Heart right ventricle (tissue), 16 donors: ENCODE results near the gene CARHSP1. TPM values are rescaled to one million over a fixed set of nuclear protein-coding genes. Genes with fewer than 3 reads are reported as not detected.

Experiments used
- ATAC-seq, 8 donors: fragments of 200-7000 bp; cut with Tn5 transposase; one replicate each; pipeline ENCODE4 v1.9.1; 2020; ENCODE audit warnings: mild to moderate bottlenecking in 8 of 8, moderate library complexity in 8 of 8, moderate number of reproducible peaks in 1 of 8
- DNase-seq, 2 donors: peaks; one replicate each; pipeline ENCODE4 v3.0.0-alpha.2; 2020
- H3K27ac ChIP-seq, 10 donors: fragments of 200-600 bp; sonication (generic) in 2 of 10; one replicate each; pipeline versions ENCODE4 v1.5.0 to v1.8.0; 2020 to 2022; ENCODE audit warnings: mild to moderate bottlenecking in 3 of 10
- H3K27me3 ChIP-seq, 7 donors: fragments of 200-600 bp; one replicate each; pipeline ENCODE4 v1.8.0; 2021 to 2022; ENCODE audit warnings: mild to moderate bottlenecking in 2 of 7
- H3K36me3 ChIP-seq, 9 donors: fragments of 200-600 bp; sonication (generic) in 1 of 9; one replicate each; pipeline versions ENCODE4 v1.5.0 to v1.8.0; 2020 to 2022; ENCODE audit warnings: mild to moderate bottlenecking in 2 of 9
- H3K4me1 ChIP-seq, 9 donors: fragments of 200-600 bp; sonication (generic) in 1 of 9; one replicate each; pipeline versions ENCODE4 v1.5.0 to v1.8.0; 2020 to 2022; ENCODE audit warnings: mild to moderate bottlenecking in 4 of 9
- H3K4me3 ChIP-seq, 10 donors: fragments of 200-600 bp; sonication (generic) in 2 of 10; one replicate each; pipeline versions ENCODE4 v1.5.0 to v1.8.0; 2020 to 2022; ENCODE audit warnings: mild to moderate bottlenecking in 7 of 10, moderate library complexity in 2 of 10
- H3K9me3 ChIP-seq, 11 donors: fragments of 200-600 bp in 10 of 11; sonication (generic) in 2 of 11; one replicate each; pipeline versions ENCODE4 v1.5.0 to v1.8.0; 2013 to 2022; ENCODE audit warnings: mild to moderate bottlenecking in 2 of 11, control low read depth in 1 of 11, moderate library complexity in 1 of 11
- WGBS, 2 donors: extraction: QIAGEN DNeasy Blood & Tissue Kit; methylation state at CpG; one replicate each; pipeline ENCODE4 v1.1.7; 2013; ENCODE audit warnings: inconsistent platforms in 1 of 2; 5-methylcytosine and 5-hydroxymethylcytosine counted together
- intact Hi-C, 10 donors: fragments of 100-400 bp; cut with DNase I; formaldehyde crosslinking; loops; one replicate each; pipeline versions ENCODE4 v1.11.1 to v1.14.2; 2022
- polyA plus RNA-seq, 2 donors: library from polyadenylated mRNA; stranded (reverse); fragments of 200-250 nt; gene quantifications; one replicate each; pipeline ENCODE4 v1.2.3, GENCODE V29; 2013
- total RNA-seq, 10 donors: library from RNA; stranded (reverse); fragmentation: NEBNext Ultra II Directional in 3 of 10; extraction: Animal tissue kit (Norgen Biotek cat#: 25700) in 3 of 10; gene quantifications; one replicate each; pipeline versions ENCODE4 v1.2.1 to v1.2.4, GENCODE V29; 2021 to 2023
- TF ChIP-seq, protein P1 (sequence below), 9 donors: fragments of 200-600 bp; sonication (generic) in 2 of 9; IDR thresholded peaks; one replicate each; pipeline versions ENCODE4 v1.5.0 to v1.8.0; 2021 to 2022; ENCODE audit warnings: antibody characterized with exemption in 9 of 9, mild to moderate bottlenecking in 5 of 9, moderate library complexity in 1 of 9
- donor health status: Arrhythmogenic right ventricular cardiomyopathy.
- donor health status: ischemic (EF 13 %, LVEDD 7.1; RV severe dilation, severe dysfunction).
- donor health status: healthy with polysubstance abuse.
- donor health status: DM: no; HTN: yes; CAD: no.
- donor health status: DM: no; HTN: no; CAD: no.
- donor health status: ischemic (EF 25% LVEDD 6.9; RV normal size, moderate dysfunction).
- donor health status: ischemic (EF 25% LVEDD 5.7; RV mildly dilated, moderate dysfunction).
- donor health status: healthy.
- donor health status: DM: yes; HTN: yes; CAD: no.
- donor health status: Ischemic cardiomyopathy.
- donor health status: ischemic (EF 35%, LVEDD 5.7; RV mildly dilated, moderate dysfunction).
- donor health status: nonischemic (EF 11% LVEDD 7.7; RV severe dilation, severe dysfunction).
- donor health status: DM: yes; HTN: yes; CAD: no.
- donor health status: PGD.
- donor health status: ischemic (EF 29% LVEDD 5.4; RV normal size, mild dysfunction).
- donor health status: nonischemic (EF 23%, LVEDD 6.1; RV moderate dilation, normal function).

The CARHSP1 gene
- total and polyA plus RNA-seq, 12 donors: 12.7 to 76.3 (median 28.8) TPM

DNA sequence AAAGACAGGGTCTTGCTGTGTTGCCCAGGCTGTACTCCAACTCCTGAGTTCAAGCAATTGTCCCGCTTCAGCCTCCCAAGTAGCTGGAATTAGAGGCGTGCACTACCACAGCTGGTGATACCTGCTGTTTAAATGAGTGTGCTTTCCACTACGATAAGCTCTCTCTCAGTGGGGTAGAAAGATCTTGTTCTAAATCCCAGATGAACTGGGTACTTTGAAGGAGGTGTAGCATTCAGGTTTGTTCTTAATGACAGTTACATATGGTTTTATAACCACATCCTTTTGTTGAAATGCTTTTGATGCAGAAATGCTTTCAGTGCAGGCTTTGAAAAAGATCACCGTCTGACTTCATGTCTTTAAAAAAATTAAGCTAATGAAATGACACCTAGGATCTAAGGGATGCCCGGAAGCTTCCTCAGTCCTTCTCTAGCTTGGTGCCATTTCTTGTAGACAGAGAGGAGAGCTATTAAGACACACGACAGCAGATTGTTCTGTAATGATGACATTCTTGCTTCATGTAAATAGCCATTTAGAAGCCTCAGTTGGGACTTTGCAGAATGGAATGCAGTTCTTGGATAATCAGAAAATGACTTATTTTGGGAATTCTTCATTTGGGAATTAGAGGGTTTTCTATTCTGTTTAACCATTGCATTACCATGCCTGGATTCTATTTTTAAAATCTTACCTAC lies 51.7 kb downstream of the CARHSP1 start:
- DNase-seq: no peak
- TF ChIP-seq, protein P1, sequence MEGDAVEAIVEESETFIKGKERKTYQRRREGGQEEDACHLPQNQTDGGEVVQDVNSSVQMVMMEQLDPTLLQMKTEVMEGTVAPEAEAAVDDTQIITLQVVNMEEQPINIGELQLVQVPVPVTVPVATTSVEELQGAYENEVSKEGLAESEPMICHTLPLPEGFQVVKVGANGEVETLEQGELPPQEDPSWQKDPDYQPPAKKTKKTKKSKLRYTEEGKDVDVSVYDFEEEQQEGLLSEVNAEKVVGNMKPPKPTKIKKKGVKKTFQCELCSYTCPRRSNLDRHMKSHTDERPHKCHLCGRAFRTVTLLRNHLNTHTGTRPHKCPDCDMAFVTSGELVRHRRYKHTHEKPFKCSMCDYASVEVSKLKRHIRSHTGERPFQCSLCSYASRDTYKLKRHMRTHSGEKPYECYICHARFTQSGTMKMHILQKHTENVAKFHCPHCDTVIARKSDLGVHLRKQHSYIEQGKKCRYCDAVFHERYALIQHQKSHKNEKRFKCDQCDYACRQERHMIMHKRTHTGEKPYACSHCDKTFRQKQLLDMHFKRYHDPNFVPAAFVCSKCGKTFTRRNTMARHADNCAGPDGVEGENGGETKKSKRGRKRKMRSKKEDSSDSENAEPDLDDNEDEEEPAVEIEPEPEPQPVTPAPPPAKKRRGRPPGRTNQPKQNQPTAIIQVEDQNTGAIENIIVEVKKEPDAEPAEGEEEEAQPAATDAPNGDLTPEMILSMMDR (IDR thresholded peaks at IDR 0.05): no peak
- Histone ChIP-seq H3K9me3 (no peaks in the 10 kb centered on the region), H3K36me3 (peaks cover 0 to 100% (median 62%) of the 10 kb centered on the region in 9 donors), H3K27me3 (no peaks in the 10 kb centered on the region), H3K4me1 (peaks cover 0 to 21% (median 0%) of the 10 kb centered on the region in 9 donors), H3K27ac (no peak overlapping the region), H3K4me3 (no peak overlapping the region)
- no peak for ATAC-seq
- intact Hi-C loops: no loop called here
- WGBS, 2 donors: 73 to 87% methylated on average over 6 of the region's 6 CpGs

DNA sequence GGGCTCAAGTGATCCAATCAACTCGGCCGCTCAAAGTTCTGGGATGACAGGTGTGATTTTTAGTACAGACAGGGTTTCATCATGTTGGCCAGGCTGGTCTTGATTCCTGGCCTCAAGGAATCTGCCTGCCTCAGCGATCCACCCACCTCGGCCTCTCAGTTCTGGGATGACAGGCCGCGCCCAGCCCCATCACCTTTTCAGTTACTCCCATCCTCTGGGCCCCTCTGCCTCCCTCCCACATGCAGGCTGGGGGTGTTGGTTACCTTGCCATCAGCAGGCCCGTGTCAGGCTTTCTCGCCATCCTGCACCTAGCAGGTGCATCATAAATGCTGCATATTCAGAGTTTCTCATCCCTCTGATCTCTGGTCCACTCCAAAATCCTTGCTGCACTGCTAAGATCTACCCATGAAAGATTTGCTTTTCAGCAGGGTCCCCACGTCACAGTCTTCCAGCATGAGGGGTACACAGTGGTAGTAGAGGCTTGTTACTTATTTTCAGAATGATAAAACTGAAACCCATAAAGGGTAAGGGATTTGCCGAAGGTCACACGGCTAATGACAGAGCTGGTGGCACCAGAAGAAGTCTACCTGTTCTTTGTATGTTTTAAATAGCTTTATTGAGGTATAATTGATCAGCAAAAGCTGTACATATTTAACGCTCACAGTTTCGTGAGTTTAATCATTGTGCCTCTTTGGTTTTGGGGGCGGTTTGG lies 54.6 kb downstream of the CARHSP1 start:
- ATAC-seq (no peak), DNase-seq (no peak)
- H3K36me3 ChIP-seq: peaks cover 0 to 100% (median 65%) of the 10 kb centered on the region in 9 donors
- no peak overlapping the region for H3K27ac ChIP-seq
- H3K27me3 ChIP-seq: no peaks in the 10 kb centered on the region
- TF ChIP-seq, protein P1 (IDR thresholded peaks at IDR 0.05): no peak
- H3K9me3 ChIP-seq: no peaks in the 10 kb centered on the region
- 96 to 97% methylated on average over 14 of the region's 14 CpGs for WGBS, 2 donors
- intact Hi-C loops: no loop called here
- H3K4me3 ChIP-seq: no peak overlapping the region
- H3K4me1 ChIP-seq: peaks cover 0 to 13% (median 0%) of the 10 kb centered on the region in 9 donors

DNA sequence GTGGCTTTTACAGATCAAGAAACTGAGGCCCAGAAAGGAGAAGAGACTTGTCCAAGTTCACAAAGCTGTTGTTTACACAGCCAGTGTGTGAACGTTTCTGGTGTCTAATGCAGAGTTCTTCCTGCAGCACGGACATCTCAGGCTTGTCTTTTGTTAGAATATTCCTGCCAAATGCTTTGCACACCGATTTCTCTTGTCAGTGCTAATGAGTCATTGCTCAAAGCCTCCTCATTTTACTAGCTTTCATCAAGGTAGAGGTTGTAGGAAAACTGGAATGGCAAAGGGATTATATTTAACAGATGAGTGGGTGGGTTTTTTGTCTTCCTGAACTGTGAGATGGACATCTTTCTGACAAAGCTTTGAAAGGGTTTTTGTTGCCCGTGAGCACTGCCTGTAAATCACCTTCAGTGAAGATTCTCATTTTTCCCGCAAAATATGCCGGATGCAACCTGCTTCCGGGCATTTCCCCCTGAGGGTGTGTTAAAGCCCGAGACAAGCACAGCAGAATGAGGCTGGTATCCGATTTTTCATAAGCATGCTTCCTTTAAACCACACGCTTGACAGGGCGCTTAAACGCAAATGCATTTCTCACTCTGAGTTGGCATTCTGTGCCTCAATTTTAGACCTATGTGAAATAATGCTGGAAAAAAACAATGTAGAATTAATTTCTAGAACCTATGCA lies 56.5 kb downstream of the CARHSP1 start:
- TF ChIP-seq, protein P1 (IDR thresholded peaks at IDR 0.05): no peak
- H3K9me3 ChIP-seq: no peaks in the 10 kb centered on the region
- H3K4me3 ChIP-seq: no peak overlapping the region
- DNase-seq (no peak), ATAC-seq (no peak)
- intact Hi-C loops: no loop called here
- 72 to 88% methylated on average over 12 of the region's 12 CpGs for WGBS, 2 donors
- no peaks in the 10 kb centered on the region for H3K27me3 ChIP-seq
- peaks cover 0 to 100% (median 71%) of the 10 kb centered on the region in 9 donors for H3K36me3 ChIP-seq
- peaks cover 0 to 7% (median 0%) of the 10 kb centered on the region in 9 donors for H3K4me1 ChIP-seq
- H3K27ac ChIP-seq: no peak overlapping the region

DNA sequence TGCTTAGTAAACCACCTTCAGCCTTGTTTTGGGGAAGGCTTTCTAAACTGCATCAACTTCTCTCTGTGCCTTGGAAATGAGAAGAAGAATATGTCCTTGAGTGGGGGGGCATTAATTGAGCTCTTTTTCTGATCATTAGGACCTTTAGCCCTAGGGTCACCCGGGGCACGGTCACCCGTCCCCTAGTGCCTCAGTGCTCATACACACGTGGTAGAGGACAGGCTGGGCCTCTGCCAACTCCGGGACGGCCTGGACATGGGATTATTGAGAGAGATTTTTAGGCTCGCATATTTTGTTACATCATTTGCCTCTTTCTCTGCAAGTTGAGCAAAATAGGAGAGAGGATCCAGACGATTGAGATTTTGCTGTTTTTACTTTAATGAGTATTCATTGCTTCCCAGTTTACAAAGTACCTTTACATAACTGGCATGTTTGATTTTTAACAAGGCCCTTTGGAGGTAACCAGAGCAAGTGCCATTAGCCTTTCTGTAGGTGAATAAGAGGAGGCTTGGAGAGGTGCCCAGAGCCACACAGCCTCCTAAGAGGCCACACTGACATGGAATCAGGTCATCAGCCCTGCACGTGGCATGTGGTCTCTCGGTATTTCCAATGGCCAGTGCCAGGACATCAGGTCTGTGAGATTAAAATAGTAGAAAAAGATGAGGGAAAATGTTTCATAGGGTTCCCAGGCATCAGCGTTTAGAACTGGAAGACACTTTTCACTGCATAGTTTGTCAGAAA lies 60.0 kb downstream of the CARHSP1 start:
- DNase-seq (no peak), ATAC-seq (no peak)
- H3K27ac ChIP-seq: no peak overlapping the region
- intact Hi-C loops: no loop called here
- H3K36me3 ChIP-seq: peaks cover 0 to 100% (median 72%) of the 10 kb centered on the region in 9 donors
- WGBS, 2 donors: 82 to 83% methylated on average over 11 of the region's 11 CpGs
- no peaks in the 10 kb centered on the region for H3K27me3 ChIP-seq
- peaks cover 0 to 7% (median 0%) of the 10 kb centered on the region in 9 donors for H3K4me1 ChIP-seq
- H3K4me3 ChIP-seq: no peak overlapping the region
- TF ChIP-seq, protein P1 (IDR thresholded peaks at IDR 0.05): no peak
- H3K9me3 ChIP-seq: no peaks in the 10 kb centered on the region
